WTC11 (cell line): ENCODE results near the gene ACBD4. TPM values are rescaled to one million over a fixed set of nuclear protein-coding genes. Genes with fewer than 3 reads are reported as not detected.

Experiments used
- ATAC-seq: fragments of 200-7000 bp; cut with Tn5 transposase; 2 replicates; pipeline ENCODE4 v1.10.0; 2021; ENCODE audit warnings: mild to moderate bottlenecking, moderate library complexity
- CTCF ChIA-PET: fragments of 300-600 bp; sonication (Branson Sonifier 250); formaldehyde crosslinking; loops from one replicate; lab custom pipeline; 2021; ENCODE audit warnings: antibody characterized with exemption; lab: Charles Lee
- POLR2A ChIA-PET: fragments of 350-600 bp; sonication (Branson Sonifier 250); formaldehyde crosslinking; loops from one replicate; lab custom pipeline; 2021; ENCODE audit warnings: antibody characterized with exemption; lab: Charles Lee
- DNase-seq: peaks from one replicate; pipeline ENCODE4 v3.0.0; 2021; ENCODE audit warnings: low spot score
- H3K27ac Mint-ChIP-seq: 2 replicates; pipeline ENCODE4 v1.8.0; 2021; ENCODE audit warnings: mixed read lengths
- H3K27me3 Mint-ChIP-seq: 2 replicates; pipeline ENCODE4 v1.8.0; 2021; ENCODE audit warnings: low read depth, mild to moderate bottlenecking, moderate library complexity, mixed read lengths
- H3K36me3 Mint-ChIP-seq: 2 replicates; pipeline ENCODE4 v1.8.0; 2021; ENCODE audit warnings: mixed read lengths
- H3K4me1 Mint-ChIP-seq: 2 replicates; pipeline ENCODE4 v1.8.0; 2022; ENCODE audit warnings: mixed read lengths
- H3K4me3 Mint-ChIP-seq: 2 replicates; pipeline ENCODE4 v1.8.0; 2021; ENCODE audit warnings: mild to moderate bottlenecking, moderate library complexity, mixed read lengths
- H3K9me3 Mint-ChIP-seq: 2 replicates; pipeline ENCODE4 v1.8.0; 2021; ENCODE audit warnings: mixed read lengths
- AR ChIP-seq: fragments of 250-450 bp; sonication (Bioruptor Pico); IDR thresholded peaks from 2 replicates; pipeline ENCODE4 v1.9.0; 2021; ENCODE audit warnings: mild to moderate bottlenecking
- CDX4 ChIP-seq: fragments of 250-450 bp; sonication (Bioruptor Pico); IDR thresholded peaks from 2 replicates; pipeline ENCODE4 v1.9.0; 2021; ENCODE audit warnings: moderate library complexity, mild to moderate bottlenecking, inconsistent platforms, borderline replicate concordance
- E2F4 ChIP-seq: sonication (generic); formaldehyde crosslinking; IDR thresholded peaks from 2 replicates; pipeline ENCODE4 v1.8.1; 2022; ENCODE audit warnings: low read depth, mild to moderate bottlenecking, moderate library complexity, missing genetic modification reagents, borderline replicate concordance
- EMX1 ChIP-seq: fragments of 250-450 bp; sonication (Bioruptor Pico); IDR thresholded peaks from 2 replicates; pipeline ENCODE4 v1.8.0; 2021; ENCODE audit warnings: mild to moderate bottlenecking
- FOXK1 ChIP-seq: sonication (generic); formaldehyde crosslinking; IDR thresholded peaks from 2 replicates; pipeline ENCODE4 v1.8.0; 2022; ENCODE audit warnings: mild to moderate bottlenecking, moderate library complexity, missing genetic modification reagents
- FOXP1 ChIP-seq: sonication (generic); formaldehyde crosslinking; IDR thresholded peaks from 2 replicates; pipeline ENCODE4 v1.8.0; 2022; ENCODE audit warnings: missing genetic modification reagents, mild to moderate bottlenecking, moderate library complexity, borderline replicate concordance
- GTF2I ChIP-seq: fragments of 250-450 bp; sonication (Bioruptor Pico); conservative IDR thresholded peaks from 2 replicates; pipeline ENCODE4 v1.4.0; 2021; ENCODE audit warnings: mild to moderate bottlenecking
- HMGA2 ChIP-seq: fragments of 250-450 bp; sonication (Bioruptor Pico); IDR thresholded peaks from 2 replicates; pipeline ENCODE4 v1.4.0; 2021; ENCODE audit warnings: mild to moderate bottlenecking, moderate library complexity
- MAX ChIP-seq: sonication (generic); formaldehyde crosslinking; IDR thresholded peaks from 2 replicates; pipeline ENCODE4 v1.8.0; 2022; ENCODE audit warnings: mild to moderate bottlenecking, missing genetic modification reagents
- MXD4 ChIP-seq: fragments of 250-450 bp; sonication (Bioruptor Pico); IDR thresholded peaks from 2 replicates; pipeline ENCODE4 v1.8.0; 2021; ENCODE audit warnings: mild to moderate bottlenecking, moderate library complexity, borderline replicate concordance
- NFATC4 ChIP-seq: fragments of 250-450 bp; sonication (Bioruptor Pico); IDR thresholded peaks from 2 replicates; pipeline ENCODE4 v1.9.0; 2021; ENCODE audit warnings: mild to moderate bottlenecking
- NR1H2 ChIP-seq: sonication (generic); formaldehyde crosslinking; IDR thresholded peaks from 2 replicates; pipeline ENCODE4 v1.9.0; 2021; ENCODE audit warnings: mild to moderate bottlenecking, moderate library complexity, missing genetic modification reagents
- NR2C2 ChIP-seq: sonication (generic); formaldehyde crosslinking; IDR thresholded peaks from 2 replicates; pipeline ENCODE4 v1.8.0; 2022; ENCODE audit warnings: mild to moderate bottlenecking, missing genetic modification reagents
- TCF7 ChIP-seq: sonication (generic); formaldehyde crosslinking; IDR thresholded peaks from 2 replicates; pipeline ENCODE4 v1.8.0; 2022; ENCODE audit warnings: mild to moderate bottlenecking, low read depth, missing genetic modification reagents, moderate library complexity
- TEAD1 ChIP-seq: sonication (generic); formaldehyde crosslinking; IDR thresholded peaks from 2 replicates; pipeline ENCODE4 v1.8.0; 2022; ENCODE audit warnings: mild to moderate bottlenecking, missing genetic modification reagents
- ZBTB43 ChIP-seq: sonication (generic); formaldehyde crosslinking; IDR thresholded peaks from 2 replicates; pipeline ENCODE4 v1.8.1; 2023; ENCODE audit warnings: mild to moderate bottlenecking, missing genetic modification reagents
- ZNF121 ChIP-seq: sonication (generic); formaldehyde crosslinking; IDR thresholded peaks from 2 replicates; pipeline ENCODE4 v1.8.0; 2023; ENCODE audit warnings: missing genetic modification reagents
- ZNF232 ChIP-seq: sonication (generic); formaldehyde crosslinking; IDR thresholded peaks from 2 replicates; pipeline ENCODE4 v1.8.0; 2022; ENCODE audit warnings: mild to moderate bottlenecking, missing genetic modification reagents
- ZNF263 ChIP-seq: sonication (generic); formaldehyde crosslinking; IDR thresholded peaks from 2 replicates; pipeline ENCODE4 v1.8.1; 2022; ENCODE audit warnings: low read depth, mild to moderate bottlenecking, moderate library complexity, missing genetic modification reagents
- ZNF317 ChIP-seq: sonication (generic); formaldehyde crosslinking; IDR thresholded peaks from 2 replicates; pipeline ENCODE4 v1.8.1; 2023; ENCODE audit warnings: low read depth, mild to moderate bottlenecking, moderate library complexity, missing genetic modification reagents, borderline replicate concordance
- ZNF423 ChIP-seq: fragments of 250-450 bp; sonication (Bioruptor Pico); IDR thresholded peaks from 2 replicates; pipeline ENCODE4 v2.1.2; 2022; ENCODE audit warnings: mild to moderate bottlenecking, moderate library complexity
- total RNA-seq: library from RNA; stranded (reverse); gene quantifications from 3 replicates; pipeline ENCODE4 v1.2.3, GENCODE V29; 2021
- TF ChIP-seq, protein P1 (sequence below): fragments of 250-450 bp; sonication (Bioruptor Pico); IDR thresholded peaks from 2 replicates; pipeline ENCODE4 v1.9.0; 2021; ENCODE audit warnings: mild to moderate bottlenecking, borderline replicate concordance

Gene ACBD4
- total RNA-seq, 1 experiment from 2014 or later = 12.7 TPM

DNA sequence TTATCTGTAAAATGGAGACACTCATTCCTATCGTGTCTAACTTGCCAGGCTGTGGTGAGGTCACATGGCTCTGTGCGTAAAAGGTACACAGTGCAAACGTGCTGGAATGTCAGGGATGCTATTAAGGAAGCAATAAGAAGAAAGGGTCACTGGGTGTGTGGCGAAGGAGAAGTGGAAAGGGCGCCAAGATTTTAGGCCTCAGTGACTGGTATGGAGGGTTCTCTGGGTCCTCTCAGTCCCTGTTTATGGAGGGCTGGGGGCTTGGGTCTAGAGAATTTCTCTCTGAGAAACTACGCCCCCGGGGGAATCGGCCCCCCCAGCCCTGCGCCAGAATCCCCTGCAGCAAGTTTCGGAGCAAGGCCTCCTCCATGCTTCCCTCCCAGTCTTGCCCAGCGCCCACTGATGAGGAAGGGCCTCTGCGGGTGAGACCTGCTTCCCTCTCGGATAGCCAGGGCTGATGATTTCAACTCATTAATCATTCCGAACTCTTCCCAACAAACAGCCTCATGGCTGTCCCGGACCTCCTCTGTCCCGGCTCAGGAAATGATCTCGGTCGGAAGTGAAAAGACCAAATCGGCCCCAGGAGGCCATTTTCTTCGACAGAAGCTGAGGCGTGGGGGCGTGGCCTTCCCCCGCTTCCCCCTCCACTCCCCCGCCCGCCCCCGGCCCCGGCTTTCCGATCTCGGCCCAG, 11.5 kb downstream of the ACBD4 start:
- Mint-ChIP-seq H3K27me3 (peaks cover 5% of the 10 kb centered on the region; the same call in 1 of the 2 replicates), H3K27ac (peak overlapping the region; percentile 100)
- DNase-seq (no peak), ATAC-seq (no peak)
- TF ChIP-seq EMX1 (CRISPR knock-in tag) = 0 out of 2 replicates have a peak, but pooled peaks have one; percentile 24
- TF ChIP-seq ZNF423 (CRISPR knock-in tag) = no peak
- TF ChIP-seq MAX = peak; percentile 24; the same call in 1 of the 2 replicates
- TF ChIP-seq ZNF317 (CRISPR knock-in tag) = no peak
- no peak for TF ChIP-seq ZNF263 (CRISPR knock-in tag)
- TF ChIP-seq GTF2I (CRISPR knock-in tag) = no peak
- TF ChIP-seq HMGA2 = no peak
- TF ChIP-seq, all 79 proteins: peak for 2
- Mint-ChIP-seq H3K9me3 (no peaks in the 10 kb centered on the region), H3K36me3 (no peaks in the 10 kb centered on the region; the same call in 1 of the 2 replicates), H3K4me3 (peak overlapping the region; percentile 98), H3K4me1 (peaks cover 41% of the 10 kb centered on the region)
- POLR2A ChIA-PET = interaction anchor here (2.3 to 6.1 kb wide), 6 partner anchors 11 to 86 kb away, joined by 11 to 242 read pairs (median 50); partner anchors contain the start of genes ACBD4, HEXIM2 and NMT1
- CTCF ChIA-PET = interaction anchor here (1.0 to 16.3 kb wide), 6 partner anchors 13 to 236 kb away, joined by 3 to 531 read pairs (median 98); partner anchors contain the start of genes ACBD4, HEXIM2 and PLCD3

- Mint-ChIP-seq H3K4me3 (peak overlapping the region; percentile 98), H3K4me1 (peaks cover 41% of the 10 kb centered on the region), H3K27ac (peak overlapping the region; percentile 100), H3K36me3 (no peaks in the 10 kb centered on the region; the same call in 1 of the 2 replicates), H3K27me3 (peaks cover 5% of the 10 kb centered on the region; the same call in 1 of the 2 replicates), H3K9me3 (no peaks in the 10 kb centered on the region)
- POLR2A ChIA-PET = interaction anchor here (0.5 to 6.1 kb wide), 27 partner anchors 8 to 224 kb away, joined by 3 to 242 read pairs (median 4); partner anchors contain the start of genes ACBD4, HEXIM2 and NMT1
- DNase-seq = peak; percentile 79
- ATAC-seq = peak; percentile 2; the same call in 1 of the 2 replicates
- CTCF ChIA-PET = interaction anchor here (0.6 to 16.3 kb wide), 12 partner anchors 14 to 439 kb away, joined by 3 to 531 read pairs (median 16); partner anchors contain the start of genes ACBD4, HEXIM2 and PLCD3
- TF ChIP-seq ZBTB43 (no peak), FOXP1 (CRISPR knock-in tag) (no peak), TCF7 (CRISPR knock-in tag) (no peak), ZNF121 (no peak), AR (no peak), NR2C2 (CRISPR knock-in tag) (no peak), ZNF232 (CRISPR knock-in tag) (peak; percentile 35; the same call in 1 of the 2 replicates), MXD4 (CRISPR knock-in tag) (no peak), NFATC4 (CRISPR knock-in tag) (no peak), CDX4 (no peak), TEAD1 (CRISPR knock-in tag) (no peak), E2F4 (CRISPR knock-in tag) (no peak), NR1H2 (CRISPR knock-in tag) (no peak), FOXK1 (CRISPR knock-in tag) (peak; percentile 91)
- TF ChIP-seq, protein P1, sequence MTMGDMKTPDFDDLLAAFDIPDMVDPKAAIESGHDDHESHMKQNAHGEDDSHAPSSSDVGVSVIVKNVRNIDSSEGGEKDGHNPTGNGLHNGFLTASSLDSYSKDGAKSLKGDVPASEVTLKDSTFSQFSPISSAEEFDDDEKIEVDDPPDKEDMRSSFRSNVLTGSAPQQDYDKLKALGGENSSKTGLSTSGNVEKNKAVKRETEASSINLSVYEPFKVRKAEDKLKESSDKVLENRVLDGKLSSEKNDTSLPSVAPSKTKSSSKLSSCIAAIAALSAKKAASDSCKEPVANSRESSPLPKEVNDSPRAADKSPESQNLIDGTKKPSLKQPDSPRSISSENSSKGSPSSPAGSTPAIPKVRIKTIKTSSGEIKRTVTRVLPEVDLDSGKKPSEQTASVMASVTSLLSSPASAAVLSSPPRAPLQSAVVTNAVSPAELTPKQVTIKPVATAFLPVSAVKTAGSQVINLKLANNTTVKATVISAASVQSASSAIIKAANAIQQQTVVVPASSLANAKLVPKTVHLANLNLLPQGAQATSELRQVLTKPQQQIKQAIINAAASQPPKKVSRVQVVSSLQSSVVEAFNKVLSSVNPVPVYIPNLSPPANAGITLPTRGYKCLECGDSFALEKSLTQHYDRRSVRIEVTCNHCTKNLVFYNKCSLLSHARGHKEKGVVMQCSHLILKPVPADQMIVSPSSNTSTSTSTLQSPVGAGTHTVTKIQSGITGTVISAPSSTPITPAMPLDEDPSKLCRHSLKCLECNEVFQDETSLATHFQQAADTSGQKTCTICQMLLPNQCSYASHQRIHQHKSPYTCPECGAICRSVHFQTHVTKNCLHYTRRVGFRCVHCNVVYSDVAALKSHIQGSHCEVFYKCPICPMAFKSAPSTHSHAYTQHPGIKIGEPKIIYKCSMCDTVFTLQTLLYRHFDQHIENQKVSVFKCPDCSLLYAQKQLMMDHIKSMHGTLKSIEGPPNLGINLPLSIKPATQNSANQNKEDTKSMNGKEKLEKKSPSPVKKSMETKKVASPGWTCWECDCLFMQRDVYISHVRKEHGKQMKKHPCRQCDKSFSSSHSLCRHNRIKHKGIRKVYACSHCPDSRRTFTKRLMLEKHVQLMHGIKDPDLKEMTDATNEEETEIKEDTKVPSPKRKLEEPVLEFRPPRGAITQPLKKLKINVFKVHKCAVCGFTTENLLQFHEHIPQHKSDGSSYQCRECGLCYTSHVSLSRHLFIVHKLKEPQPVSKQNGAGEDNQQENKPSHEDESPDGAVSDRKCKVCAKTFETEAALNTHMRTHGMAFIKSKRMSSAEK (CRISPR knock-in tag) = 0 out of 2 replicates have a peak, but pooled peaks have one; percentile 62
Observed at GRCh38 chr17:45147581-45148182, 12.2 kb downstream of the ACBD4 start.
